ENCODE measurements around the gene RASA1. TPM values are rescaled to one million over a fixed set of nuclear protein-coding genes. Genes with fewer than 3 reads are reported as not detected.
A peak's percentile ranks its signal among the peaks of the same experiment; 100 is the strongest.

The RASA1 gene
- polyA plus RNA-seq, 1 experiment, result 67.3 TPM

DNA sequence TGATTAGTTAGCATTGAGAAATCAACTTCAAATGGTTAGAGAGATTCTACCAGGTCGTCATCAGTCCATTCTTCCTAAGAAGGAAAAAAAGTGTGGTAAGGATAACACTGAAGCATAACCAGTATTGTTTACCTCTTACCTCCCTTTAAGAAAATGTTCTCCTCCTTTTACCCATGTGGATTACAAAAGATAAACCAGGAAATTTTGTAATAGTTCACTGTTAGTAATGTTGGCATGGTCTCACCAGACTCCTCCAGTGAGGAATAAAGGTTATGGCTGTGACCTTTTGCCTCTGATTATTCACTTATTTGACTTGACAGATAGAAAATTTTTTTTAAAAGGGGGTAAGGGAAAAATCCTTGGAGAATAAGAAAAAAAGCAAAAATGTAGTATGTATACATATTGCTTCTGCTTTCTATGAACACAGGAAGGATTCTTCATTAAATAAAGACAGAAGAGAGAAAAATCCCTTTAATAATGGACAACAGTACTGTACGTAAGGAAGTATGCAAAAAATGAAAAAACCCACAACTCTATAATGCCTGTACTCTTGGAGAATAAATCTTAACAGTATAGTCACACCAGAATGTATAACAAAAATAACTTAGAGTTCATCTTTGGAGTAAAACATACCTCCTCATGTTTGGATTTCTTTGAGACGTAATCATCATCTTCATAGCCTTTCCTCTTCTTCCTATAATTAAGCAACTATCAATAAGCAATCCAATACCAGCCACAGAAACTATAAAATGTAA lies 126.9 kb downstream of the RASA1 start:
- Histone ChIP-seq H3K27me3 (ENCODE audit: control insufficient read depth, insufficient read depth, low read length) (no peaks in the 10 kb centered on the region), H3K27ac (ENCODE audit: low read depth, low read length) (no peak overlapping the region), H3K4me3 (ENCODE audit: low read depth, low read length) (no peak overlapping the region), H3K9me3 (ENCODE audit: control insufficient read depth, insufficient read depth, low read length) (no peaks in the 10 kb centered on the region)
- DNase-seq (ENCODE audit: low read depth, low spot score), result no peak
- no peak for TF ChIP-seq CTCF (IDR thresholded peaks at IDR 0.05; ENCODE audit: low read depth, low read length)
- CTCF ChIA-PET, result no interaction called here
- POLR2A ChIA-PET, result no interaction called here

GRCh38 chr5:87398981-87399614 lies 131.4 kb downstream of the RASA1 start:
- no peak for DNase-seq (ENCODE audit: low read depth, low spot score)
- TF ChIP-seq CTCF (IDR thresholded peaks at IDR 0.05; ENCODE audit: low read depth, low read length), result no peak
- Histone ChIP-seq H3K27ac (ENCODE audit: low read depth, low read length) (no peak overlapping the region), H3K27me3 (ENCODE audit: control insufficient read depth, insufficient read depth, low read length) (no peaks in the 10 kb centered on the region), H3K9me3 (ENCODE audit: control insufficient read depth, insufficient read depth, low read length) (no peaks in the 10 kb centered on the region), H3K4me3 (ENCODE audit: low read depth, low read length) (no peak overlapping the region)
- CTCF ChIA-PET, result interaction anchor here (0.6 to 5.0 kb wide), 16 partner anchors 8 to 431 kb away, joined by 3 to 80 read pairs (median 6); partner anchors contain the start of gene CCNH
- POLR2A ChIA-PET, result interaction anchor here (1.4 kb wide), 1 partner anchor 13 kb away, joined by 8 read pairs; the partner anchor contains the start of gene CCNH

DNA sequence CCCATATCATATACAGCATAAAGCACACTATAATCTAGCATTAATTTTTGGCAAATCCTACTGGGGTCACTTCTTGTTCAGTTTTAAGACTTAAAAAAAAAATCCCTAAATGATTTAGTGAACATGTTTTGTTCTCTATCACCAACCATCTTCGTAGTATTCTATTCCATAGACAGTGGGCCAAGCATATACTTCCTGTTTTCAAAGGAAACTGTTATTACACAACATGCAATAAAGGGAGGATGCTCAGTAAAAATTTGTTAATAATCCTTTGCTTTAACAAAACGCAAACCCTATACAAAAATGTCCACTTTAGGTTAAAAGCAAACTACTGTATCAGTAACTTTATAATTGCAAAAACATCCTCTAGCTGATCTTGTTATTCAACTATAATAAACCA lies 132.0 kb downstream of the RASA1 start:
- Histone ChIP-seq H3K27me3 (ENCODE audit: control insufficient read depth, insufficient read depth, low read length) (no peaks in the 10 kb centered on the region), H3K27ac (ENCODE audit: low read depth, low read length) (no peak overlapping the region), H3K9me3 (ENCODE audit: control insufficient read depth, insufficient read depth, low read length) (no peaks in the 10 kb centered on the region), H3K4me3 (ENCODE audit: low read depth, low read length) (no peak overlapping the region)
- TF ChIP-seq CTCF (IDR thresholded peaks at IDR 0.05; ENCODE audit: low read depth, low read length), result no peak
- ChIA-PET CTCF (interaction anchor here (0.6 to 5.0 kb wide), 30 partner anchors 9 to 432 kb away, joined by 3 to 80 read pairs (median 5); partner anchors contain the start of gene CCNH), POLR2A (interaction anchor here (1.4 kb wide), 1 partner anchor 13 kb away, joined by 8 read pairs; the partner anchor contains the start of gene CCNH)
- no peak for DNase-seq (ENCODE audit: low read depth, low spot score)

DNA sequence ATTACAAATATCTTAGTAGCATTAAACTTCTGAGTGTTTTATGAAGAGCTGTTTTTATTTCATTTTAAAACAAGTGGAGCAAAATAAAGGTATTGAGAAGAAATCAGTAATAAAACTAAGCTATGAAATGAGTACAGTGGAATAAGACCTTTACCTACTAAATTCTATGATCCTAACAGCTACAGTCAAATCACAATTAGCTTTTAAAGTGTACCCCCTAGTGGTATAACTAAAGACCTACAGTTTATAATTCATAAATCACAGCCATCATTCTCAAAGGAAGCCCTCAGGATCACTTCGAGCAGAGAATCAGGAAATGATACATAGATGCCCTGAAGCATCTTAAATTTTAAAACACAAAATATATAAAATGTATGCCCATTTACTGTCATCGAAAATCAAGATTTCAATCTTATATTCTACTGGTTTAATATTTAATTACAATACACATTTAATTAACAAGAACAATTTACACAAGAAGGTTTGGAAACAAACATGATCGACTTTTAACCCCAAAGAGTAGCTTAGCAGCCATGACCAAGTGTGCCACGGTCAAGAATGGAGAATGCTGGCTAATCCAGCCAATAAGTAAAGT lies 132.7 kb downstream of the RASA1 start:
- H3K9me3 ChIP-seq (ENCODE audit: control insufficient read depth, insufficient read depth, low read length), result no peaks in the 10 kb centered on the region
- no peak overlapping the region for H3K27ac ChIP-seq (ENCODE audit: low read depth, low read length)
- POLR2A ChIA-PET, result interaction anchor here (1.4 kb wide), 1 partner anchor 12 kb away, joined by 8 read pairs; the partner anchor contains the start of gene CCNH
- H3K4me3 ChIP-seq (ENCODE audit: low read depth, low read length), result no peak overlapping the region
- no peaks in the 10 kb centered on the region for H3K27me3 ChIP-seq (ENCODE audit: control insufficient read depth, insufficient read depth, low read length)
- DNase-seq (ENCODE audit: low read depth, low spot score), result no peak
- TF ChIP-seq CTCF (IDR thresholded peaks at IDR 0.05; ENCODE audit: low read depth, low read length), result peak; percentile 66
- CTCF ChIA-PET, result interaction anchor here (0.6 to 5.0 kb wide), 32 partner anchors 8 to 430 kb away, joined by 3 to 80 read pairs (median 4); partner anchors contain the start of gene CCNH

Data from AG04450 (cell line).